Ishikawa (cell line): ENCODE results near the gene RNASEL.

ENCODE experiments used
- EGR1 ChIP-seq: IDR thresholded peaks from 2 replicates; pipeline ENCODE4 v1.6.1; 2012
- EP300 ChIP-seq: IDR thresholded peaks from 2 replicates; pipeline ENCODE4 v1.6.1; 2012; ENCODE audit warnings: borderline replicate concordance
- MAX ChIP-seq: IDR thresholded peaks from 2 replicates; pipeline ENCODE4 v1.6.1; 2012
- TAF1 ChIP-seq: IDR thresholded peaks from 2 replicates; pipeline ENCODE4 v1.6.1; 2012; ENCODE audit warnings: low read depth, mild to moderate bottlenecking
- YY1 ChIP-seq: IDR thresholded peaks from 2 replicates; pipeline ENCODE4 v1.6.1; 2012; ENCODE audit warnings: low read depth
- ZBTB7A ChIP-seq: IDR thresholded peaks from 2 replicates; pipeline ENCODE4 v1.6.1; 2012; ENCODE audit warnings: low read depth

DNA sequence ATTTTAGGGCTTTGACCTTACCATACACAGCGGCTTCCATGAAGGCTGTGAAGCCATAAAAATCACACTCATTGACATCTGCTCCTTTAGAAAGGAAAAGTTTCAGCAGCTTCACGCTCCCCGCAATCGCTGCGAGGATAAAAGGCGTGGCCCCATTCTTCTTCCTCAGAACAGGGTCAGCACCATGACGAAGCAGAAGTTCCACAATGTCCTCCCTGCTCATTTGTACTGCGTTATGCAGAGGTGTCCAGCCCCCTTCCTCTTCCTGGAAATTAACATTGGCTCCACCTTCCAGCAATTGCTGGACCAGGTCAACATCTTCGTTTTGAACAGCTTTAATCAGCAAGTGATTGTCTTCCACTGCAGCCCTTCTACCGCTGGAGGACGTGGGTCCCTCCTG is 2.7 kb downstream of the RNASEL start:
- TF ChIP-seq TAF1 (no peak), EP300 (no peak), ZBTB7A (no peak), YY1 (no peak), MAX (no peak), EGR1 (no peak)
